Testis (tissue), 3 donors: ENCODE measurements around the gene RERE. TPM values are rescaled to one million over a fixed set of nuclear protein-coding genes. Genes with fewer than 3 reads are reported as not detected.

Experiments used
- DNase-seq: peaks from one replicate; pipeline ENCODE4 v3.0.0-alpha.2; 2019
- H3K27ac ChIP-seq, 2 donors: fragments of 200-600 bp; sonication (generic); one replicate each; pipeline ENCODE4 v1.5.1; 2019
- H3K27me3 ChIP-seq: fragments of 200-600 bp; sonication (generic); one replicate; pipeline ENCODE4 v1.5.1; 2019
- H3K36me3 ChIP-seq: fragments of 200-600 bp; sonication (generic); one replicate; pipeline ENCODE4 v1.5.1; 2017; ENCODE audit warnings: low read depth; ENCODE audit errors: missing control alignments
- H3K4me1 ChIP-seq: fragments of 200-600 bp; sonication (generic); one replicate; pipeline ENCODE4 v1.5.1; 2019
- H3K4me3 ChIP-seq, 2 donors: fragments of 200-600 bp; sonication (generic); one replicate each; pipeline ENCODE4 v1.5.1; 2017 to 2019
- H3K9me3 ChIP-seq: fragments of 200-600 bp; sonication (generic); one replicate; pipeline ENCODE4 v1.5.1; 2017
- CTCF ChIP-seq, 3 experiments: fragments of 450-650 bp in 2 of 3; fragments of 200-600 bp in 1 of 3; sonication (generic) in 1 of 3; IDR thresholded peaks; one replicate each; pipeline ENCODE4 v1.5.1; 2016 to 2019; ENCODE audit warnings: antibody characterized with exemption in 3 of 3, mild to moderate bottlenecking in 2 of 3, moderate library complexity in 1 of 3
- POLR2A ChIP-seq: fragments of 450-650 bp; IDR thresholded peaks from one replicate; pipeline ENCODE4 v1.6.1; 2017; ENCODE audit warnings: antibody characterized with exemption, mild to moderate bottlenecking, moderate library complexity
- WGBS, 2 donors: methylation state at CpG; one replicate each; pipeline ENCODE4 v1.1.5; 2018; 5-methylcytosine and 5-hydroxymethylcytosine counted together
- intact Hi-C: fragments of 100-400 bp; cut with DNase I; formaldehyde crosslinking; loops from one replicate; pipeline ENCODE4 v1.15.1; 2023; ENCODE audit warnings: low total_unique reads
- polyA plus RNA-seq: library from polyadenylated mRNA; stranded (reverse); fragments of 350-450 nt; fragmentation: Illumina TruSeq; extraction: RNeasy Lipid Tissue Mini Kit (QIAGEN cat#74804); gene quantifications from one replicate; pipeline ENCODE4 v1.2.3, GENCODE V29; 2014; ENCODE audit warnings: low read depth, low replicate concordance; ENCODE audit not compliant: insufficient read depth
- total RNA-seq, 2 donors: library from RNA; depleted of rRNA; stranded (reverse); fragments of >200 nt; gene quantifications; one replicate each; pipeline ENCODE4 v1.2.3, GENCODE V29; 2016

Gene RERE
- total and polyA plus RNA-seq, 3 donors from 2014 or later, result 90.8 to 229 (median 203) TPM

DNA sequence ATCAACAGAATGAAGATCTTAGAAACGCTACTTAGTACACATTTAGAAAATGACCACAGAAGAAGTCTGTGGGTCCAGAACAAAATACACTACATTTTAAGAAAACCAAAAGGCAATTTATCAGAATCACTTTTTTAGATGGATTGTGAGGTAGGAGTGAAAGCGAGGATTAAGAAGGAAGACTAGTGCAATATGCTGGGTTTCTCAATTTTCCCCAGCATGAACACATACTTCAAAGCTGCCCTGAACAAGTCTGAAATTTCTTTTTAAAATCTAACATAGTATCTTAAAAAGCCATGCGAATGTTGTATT lies 299.0 kb downstream of the RERE start:
- Histone ChIP-seq H3K36me3 (no peaks in the 10 kb centered on the region), H3K27ac (no peak overlapping the region), H3K4me3 (no peak overlapping the region), H3K27me3 (no peaks in the 10 kb centered on the region), H3K4me1 (peaks cover 21% of the 10 kb centered on the region), H3K9me3 (no peaks in the 10 kb centered on the region)
- intact Hi-C loops, result no loop called here
- WGBS, 2 donors, result 83 to 90% methylated on average over 3 of the region's 3 CpGs
- TF ChIP-seq POLR2A (no peak), CTCF (IDR thresholded peaks at IDR 0.05) (no peak)
- no peak for DNase-seq

DNA sequence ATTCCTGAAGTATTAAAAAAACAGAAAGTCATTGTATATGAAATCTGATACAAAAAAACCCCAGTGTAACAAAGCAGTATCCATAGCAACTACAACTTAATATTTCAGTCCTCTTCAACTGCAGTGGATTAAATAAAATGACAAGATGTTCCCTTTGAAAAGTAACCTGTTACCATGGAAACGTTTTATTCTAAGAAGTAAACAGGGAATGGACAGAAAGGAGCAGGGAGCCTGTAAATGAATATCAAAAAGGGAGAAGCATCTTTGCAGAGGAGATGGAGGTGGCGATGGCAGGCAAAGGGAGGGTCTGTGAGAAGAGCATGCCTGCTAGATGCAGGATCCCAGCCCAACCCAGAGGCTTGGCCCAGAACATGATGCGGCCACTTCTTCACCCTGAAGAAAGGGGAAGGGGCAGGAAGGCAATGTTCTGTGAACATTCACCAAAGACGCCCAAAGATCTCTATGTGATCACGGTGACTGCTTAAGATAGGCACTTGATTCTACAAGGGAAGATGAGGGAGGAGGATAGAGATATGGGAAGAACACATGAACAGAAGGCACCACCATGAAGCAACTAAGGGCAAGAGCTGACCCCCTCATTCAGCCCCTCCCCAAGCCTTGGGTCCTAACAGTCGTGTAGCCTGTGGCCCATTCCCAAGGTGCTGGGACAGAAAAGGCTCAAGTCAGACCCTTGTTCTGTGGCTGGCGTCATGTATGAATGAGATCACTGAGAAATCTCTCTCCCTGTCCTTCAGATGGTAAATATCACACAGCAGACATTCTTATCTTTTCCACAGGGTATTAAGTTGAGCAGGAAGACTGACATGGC lies 299.6 kb downstream of the RERE start:
- Histone ChIP-seq H3K4me1 (peaks cover 18% of the 10 kb centered on the region), H3K27ac (no peak overlapping the region), H3K36me3 (no peaks in the 10 kb centered on the region), H3K27me3 (no peaks in the 10 kb centered on the region), H3K9me3 (no peaks in the 10 kb centered on the region), H3K4me3 (no peak overlapping the region)
- intact Hi-C loops, result no loop called here
- 42 to 69% methylated on average over 7 of the region's 7 CpGs for WGBS, 2 donors
- no peak for DNase-seq
- no peak for TF ChIP-seq CTCF (IDR thresholded peaks at IDR 0.05)
- no peak for TF ChIP-seq POLR2A

GRCh38 chr1:8516793-8517556 lies 300.5 kb downstream of the RERE start:
- no peak for DNase-seq
- Histone ChIP-seq H3K36me3 (no peaks in the 10 kb centered on the region), H3K27ac (no peak overlapping the region), H3K4me1 (peaks cover 18% of the 10 kb centered on the region), H3K27me3 (no peaks in the 10 kb centered on the region), H3K4me3 (no peak overlapping the region), H3K9me3 (no peaks in the 10 kb centered on the region)
- TF ChIP-seq POLR2A (no peak), CTCF (IDR thresholded peaks at IDR 0.05) (no peak)
- 64 to 65% methylated on average over 6 of the region's 6 CpGs for WGBS, 2 donors
- intact Hi-C loops, result no loop called here

- WGBS, 2 donors, result 75 to 81% methylated on average over 4 of the region's 4 CpGs
- Histone ChIP-seq H3K36me3 (no peaks in the 10 kb centered on the region), H3K4me3 (no peak overlapping the region), H3K9me3 (no peaks in the 10 kb centered on the region), H3K4me1 (peaks cover 18% of the 10 kb centered on the region), H3K27me3 (no peaks in the 10 kb centered on the region), H3K27ac (no peak overlapping the region)
- no peak for DNase-seq
- intact Hi-C loops, result no loop called here
- TF ChIP-seq POLR2A (no peak), CTCF (IDR thresholded peaks at IDR 0.05) (no peak)
Measured at GRCh38 chr1:8516278-8516777, 301.1 kb downstream of the RERE start.
